GM19395 (cell line): ENCODE results near the gene CPT1B.
"Not testable (repeated sequence)": the region's sequence is repeated elsewhere in the genome, so short reads cannot be mapped to it uniquely, and the experiment has no call there.

Experiments used
- ATAC-seq: cut with Tn5 transposase; IDR thresholded peaks from one replicate; pipeline ENCODE4 v1.9.1; 2021; ENCODE audit warnings: mild to moderate bottlenecking, moderate library complexity; ENCODE audit not compliant: unreplicated experiment

The CPT1B gene

DNA sequence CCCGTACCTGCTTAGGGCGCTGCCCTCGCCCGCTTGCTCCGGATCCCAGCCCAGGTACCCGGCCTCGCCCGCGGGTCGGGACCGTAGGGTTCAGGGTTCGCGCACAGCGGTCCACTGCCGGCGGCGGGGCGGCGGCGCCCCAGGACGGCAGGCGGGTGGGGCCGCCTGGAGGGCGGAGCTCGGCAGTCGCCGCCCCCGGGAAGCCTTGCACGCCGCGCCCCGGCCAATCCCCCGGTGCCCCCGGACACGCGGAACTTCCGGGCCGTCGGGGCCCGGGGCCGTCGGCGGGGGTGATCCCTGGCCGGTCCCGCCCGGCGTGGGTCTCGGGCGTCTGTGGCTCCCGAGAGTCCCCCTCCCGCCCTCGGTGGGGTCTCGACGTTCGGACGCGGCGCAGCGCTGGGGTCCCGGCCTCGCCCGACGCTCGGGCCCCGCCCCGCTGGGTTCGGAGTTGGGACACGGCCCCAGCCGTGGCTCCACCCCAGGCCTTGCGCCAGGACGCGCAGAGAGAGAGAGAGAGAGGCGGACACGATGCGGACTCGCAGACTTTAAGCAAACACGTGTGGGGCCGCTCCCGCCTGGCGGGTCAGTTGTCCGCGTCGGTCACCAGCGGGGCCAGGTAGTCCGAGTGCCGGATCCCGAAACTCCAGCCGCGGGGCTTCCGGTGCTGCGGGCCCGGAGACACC, 48.2 kb downstream of the CPT1B start, which contains the start of gene TYMP:
Gene TYMP (minus strand): TSS at position 116 of the 683 bp plus-strand sequence. CDS start 303 bp downstream, outside the sequence.
- ATAC-seq = no peak

DNA sequence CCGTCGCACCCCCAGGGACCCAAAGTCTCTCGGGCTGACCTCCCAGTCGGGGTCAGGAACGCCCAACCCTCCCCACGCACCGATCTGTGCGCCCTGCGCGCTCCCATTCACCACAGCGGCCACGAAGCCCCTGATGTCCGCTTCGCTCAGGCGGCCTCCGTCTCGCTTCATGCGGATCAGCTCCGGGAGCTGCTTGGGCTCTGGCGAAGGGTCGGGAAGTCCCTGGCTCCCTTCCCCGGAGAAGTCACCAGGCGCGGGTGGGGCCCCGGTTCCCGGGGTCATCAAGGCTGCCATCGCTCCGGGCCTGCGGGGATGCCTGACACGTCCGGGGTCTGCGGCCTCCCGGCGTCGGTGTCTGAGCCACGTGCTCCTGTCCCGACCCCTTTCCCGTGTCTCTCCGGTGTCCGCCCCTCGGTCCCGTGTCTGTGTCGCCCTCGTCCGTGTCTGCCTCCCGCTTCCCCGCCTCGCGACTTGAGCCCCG, 48.8 kb downstream of the CPT1B start:
- no peak for ATAC-seq

DNA sequence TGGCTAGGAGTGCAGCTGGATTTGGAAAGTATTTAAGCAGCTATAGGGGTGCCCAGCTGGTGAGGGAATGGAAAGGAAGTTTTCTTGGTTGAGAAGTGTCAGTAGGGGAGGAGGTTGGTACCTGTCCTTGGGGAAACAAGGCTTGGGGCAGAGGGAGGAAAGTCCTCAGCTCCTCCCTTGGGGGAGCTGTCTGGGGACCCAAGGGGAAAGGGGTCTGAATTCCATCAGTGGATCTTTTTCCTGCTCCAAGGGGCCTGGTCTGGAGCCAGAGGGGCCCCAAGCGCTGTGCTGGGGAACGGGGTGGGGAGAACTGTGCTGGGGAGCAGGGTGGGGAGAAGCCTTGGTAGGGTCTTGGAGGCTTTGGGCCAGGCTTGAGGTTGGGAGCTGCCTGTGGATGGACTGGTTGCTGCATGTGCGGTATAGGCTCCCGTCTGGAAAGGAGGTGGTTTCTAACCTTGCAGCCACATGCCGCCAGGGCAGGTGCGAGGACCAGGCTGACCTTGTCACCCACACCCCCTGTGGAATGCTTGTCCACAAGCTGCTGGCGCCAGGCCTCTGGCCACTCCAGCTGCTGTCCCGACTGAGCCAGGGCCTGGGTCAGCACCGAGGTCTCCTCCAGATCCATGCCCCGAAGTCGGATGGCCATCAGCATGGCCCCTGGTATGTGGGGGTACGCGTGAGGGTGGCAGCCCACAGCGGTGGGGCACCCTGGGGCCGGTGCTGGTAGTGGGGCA, 49.4 kb downstream of the CPT1B start:
- ATAC-seq = no peak

DNA sequence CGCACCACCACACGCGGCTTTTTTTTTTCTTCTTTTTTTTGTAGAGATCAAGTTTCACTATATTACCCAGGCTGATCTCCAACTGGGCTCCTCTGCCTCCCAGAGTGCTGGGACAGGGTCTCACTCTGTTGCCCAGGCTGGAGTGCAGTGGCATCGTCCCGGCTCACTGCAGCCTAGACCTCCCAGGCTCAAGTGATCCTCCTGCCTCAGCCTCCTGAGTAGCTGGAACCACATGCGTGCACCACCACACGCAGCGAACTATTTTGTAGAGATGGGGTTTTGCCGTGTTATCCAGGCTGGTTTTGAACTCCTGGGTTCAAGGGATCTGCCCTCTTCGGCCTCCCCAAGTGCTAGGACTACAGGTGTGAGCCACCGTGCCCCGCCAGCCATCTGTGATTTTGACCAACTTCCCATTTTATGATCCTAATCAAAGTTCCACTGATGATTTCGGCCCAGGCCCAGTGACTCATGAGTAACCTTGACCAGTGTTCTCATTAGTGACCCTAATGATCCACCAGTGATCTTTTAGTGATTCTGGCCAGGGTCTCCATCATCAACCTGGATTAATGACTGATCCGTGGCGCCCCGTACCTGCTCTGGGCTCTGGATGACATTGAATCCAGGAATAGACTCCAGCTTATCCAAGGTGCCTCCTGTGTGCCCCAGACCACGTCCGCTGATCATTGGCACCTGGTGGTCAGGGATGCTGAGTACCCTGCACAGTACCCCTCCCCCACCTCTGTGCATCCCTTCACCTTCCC, 50.1 kb downstream of the CPT1B start:
- no peak for ATAC-seq

DNA sequence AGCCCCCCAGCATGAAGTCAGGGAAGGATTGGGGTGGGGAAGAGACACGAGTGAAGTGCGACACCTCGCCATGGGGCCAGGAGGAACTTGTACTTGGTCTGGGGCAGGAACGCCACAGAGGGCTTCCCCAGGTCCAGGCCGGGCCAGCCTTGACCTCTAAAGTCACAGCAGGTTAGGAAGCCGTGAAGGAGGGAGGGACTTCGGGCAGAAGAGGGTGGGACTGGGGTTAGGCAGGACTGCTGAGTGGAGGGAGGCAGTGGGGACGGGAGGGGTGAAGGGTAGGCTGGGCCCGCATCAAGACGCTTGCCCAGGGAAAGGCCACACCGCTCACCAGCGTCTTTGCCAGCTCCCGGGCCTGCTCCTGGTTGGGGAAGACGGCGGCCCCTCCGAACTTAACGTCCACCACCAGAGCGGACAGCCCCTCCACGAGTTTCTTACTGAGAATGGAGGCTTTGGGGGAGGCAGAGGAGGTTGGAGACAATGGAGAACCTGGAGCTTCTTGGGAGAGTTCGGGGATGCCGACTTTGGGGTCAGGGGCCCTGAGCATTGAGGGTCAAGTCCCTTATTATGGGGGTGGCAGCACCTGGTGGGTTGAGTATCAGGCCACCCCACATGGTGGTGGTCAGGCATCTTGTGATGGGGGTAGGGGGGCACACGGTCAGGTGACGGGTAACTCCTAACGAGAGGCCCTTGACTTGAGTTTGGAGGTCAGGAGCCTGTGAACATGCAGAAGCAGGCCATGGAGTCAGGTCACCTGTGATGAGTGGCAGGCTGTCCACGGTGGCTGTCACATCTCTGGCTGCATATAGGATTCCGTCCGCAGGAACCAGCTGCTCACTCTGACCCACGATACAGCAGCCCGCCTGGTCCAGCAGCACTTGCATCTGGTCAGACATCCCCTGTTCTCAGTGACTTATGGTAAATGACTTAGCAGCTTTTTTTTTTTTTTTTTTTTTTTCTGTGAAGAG, 51.1 kb downstream of the CPT1B start:
- ATAC-seq = no peak

DNA sequence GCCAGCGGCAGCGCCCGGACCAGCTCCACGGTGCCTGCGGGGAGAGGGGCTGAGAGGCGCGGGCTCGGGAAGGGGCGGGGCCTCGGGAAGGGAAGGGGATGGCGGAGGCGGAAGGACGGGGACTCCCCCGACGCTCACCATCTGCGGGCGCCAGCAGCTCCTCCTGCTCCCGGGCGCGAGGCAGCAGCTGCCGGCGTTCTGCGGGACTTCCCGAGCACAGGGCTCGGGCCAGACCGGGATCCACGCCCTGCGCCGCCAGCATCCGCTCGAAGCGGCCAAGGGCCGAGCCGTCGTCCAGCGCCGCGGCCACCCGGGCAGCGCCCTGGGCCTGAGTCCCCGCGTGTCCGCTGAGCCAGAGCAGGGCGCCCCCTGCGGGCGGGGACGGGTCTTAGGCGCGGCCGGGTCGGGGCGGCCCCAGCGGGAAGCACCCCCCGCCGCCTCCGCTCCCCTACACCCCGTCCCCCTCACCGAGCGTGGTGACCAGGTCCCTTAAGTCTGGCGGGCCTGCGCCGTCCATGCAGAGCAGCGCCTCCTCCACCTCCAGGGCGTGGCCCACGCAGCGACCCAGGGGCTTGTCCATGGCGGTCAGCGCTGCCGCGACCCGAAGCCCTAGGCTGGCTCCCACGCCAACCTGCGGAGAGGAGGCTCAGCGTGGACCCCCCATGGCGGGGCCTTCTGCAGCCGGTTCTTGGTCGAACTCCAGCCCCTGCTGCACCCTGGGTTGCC, 52.0 kb downstream of the CPT1B start:
- peak; percentile 40 for ATAC-seq

DNA sequence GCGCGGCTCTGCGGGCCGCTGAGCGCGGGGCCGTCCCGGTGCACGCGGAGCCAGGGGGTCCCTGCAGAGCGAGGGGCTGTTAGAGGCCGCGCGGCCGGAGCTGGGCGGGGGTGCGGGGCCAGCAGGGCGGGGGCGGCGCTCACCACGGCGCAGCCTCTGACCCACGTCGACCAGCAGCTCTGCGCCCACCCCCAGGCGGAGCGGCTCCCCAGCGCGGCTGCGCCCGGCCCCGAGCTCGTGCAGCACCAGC, 52.4 kb downstream of the CPT1B start:
- peak; percentile 9 for ATAC-seq

DNA sequence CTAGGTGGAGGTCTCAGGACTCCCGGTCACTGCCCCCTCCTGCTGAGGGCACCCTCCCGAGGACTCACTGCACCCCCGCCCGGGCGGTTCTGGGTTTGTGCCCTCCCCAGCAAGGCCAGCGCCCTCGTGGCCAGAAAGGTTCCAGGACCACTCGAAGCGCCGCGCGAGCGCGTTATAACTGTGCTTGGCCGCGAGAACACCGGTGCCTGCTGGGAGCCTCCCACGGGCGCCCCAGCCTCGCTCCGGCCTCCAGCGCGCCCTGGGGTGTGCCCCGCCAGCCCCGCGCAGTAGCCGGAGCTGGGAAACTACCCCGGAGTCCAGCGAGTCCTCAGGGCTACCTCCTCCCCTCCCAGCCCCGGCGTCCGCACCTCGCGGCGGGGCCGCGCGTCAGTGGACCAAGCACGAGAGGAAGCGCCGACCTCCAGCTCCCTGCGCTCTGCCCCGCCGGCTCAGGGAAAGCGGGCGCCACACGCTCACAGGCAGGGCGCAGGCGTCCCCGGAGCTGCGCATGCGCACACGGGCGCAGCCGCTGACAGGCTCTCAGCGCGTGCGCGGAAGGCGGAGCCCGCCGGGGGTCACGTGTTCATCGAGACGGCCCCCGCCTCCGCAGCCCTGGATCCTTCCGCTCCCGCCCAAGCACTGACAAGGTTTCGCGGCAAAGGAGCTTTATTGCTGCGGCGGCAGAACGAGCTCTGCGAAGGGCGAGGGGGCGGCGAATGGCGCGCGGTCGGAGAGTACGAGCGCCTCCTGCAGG, 52.9 kb downstream of the CPT1B start, which contains the start of gene SCO2:
Gene SCO2 (minus strand): TSS at position 495 of the 754 bp plus-strand sequence. CDS start 1,187 bp downstream, outside the sequence.
- peak; percentile 42 for ATAC-seq

DNA sequence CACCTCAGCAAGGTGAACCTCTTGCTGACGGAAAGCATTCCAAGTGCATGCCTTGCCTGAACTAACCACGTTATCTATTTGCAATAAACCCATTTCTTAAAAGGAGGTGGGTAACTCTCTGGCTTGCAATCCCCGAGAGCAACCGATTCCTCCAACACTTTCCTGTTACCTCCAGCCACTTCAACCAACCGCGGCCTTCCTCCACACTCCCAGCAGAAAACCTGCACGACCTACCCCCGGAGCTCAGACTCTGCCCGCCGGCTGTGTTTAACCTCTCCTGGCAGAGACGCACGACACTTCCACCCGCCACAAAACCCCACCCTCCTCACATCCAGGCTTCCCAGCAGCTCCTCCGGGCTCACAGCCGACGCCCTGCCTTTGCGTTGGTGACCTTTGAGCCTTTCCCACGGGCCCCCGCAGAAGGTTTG, 53.5 kb downstream of the CPT1B start:
- ATAC-seq = no peak

DNA sequence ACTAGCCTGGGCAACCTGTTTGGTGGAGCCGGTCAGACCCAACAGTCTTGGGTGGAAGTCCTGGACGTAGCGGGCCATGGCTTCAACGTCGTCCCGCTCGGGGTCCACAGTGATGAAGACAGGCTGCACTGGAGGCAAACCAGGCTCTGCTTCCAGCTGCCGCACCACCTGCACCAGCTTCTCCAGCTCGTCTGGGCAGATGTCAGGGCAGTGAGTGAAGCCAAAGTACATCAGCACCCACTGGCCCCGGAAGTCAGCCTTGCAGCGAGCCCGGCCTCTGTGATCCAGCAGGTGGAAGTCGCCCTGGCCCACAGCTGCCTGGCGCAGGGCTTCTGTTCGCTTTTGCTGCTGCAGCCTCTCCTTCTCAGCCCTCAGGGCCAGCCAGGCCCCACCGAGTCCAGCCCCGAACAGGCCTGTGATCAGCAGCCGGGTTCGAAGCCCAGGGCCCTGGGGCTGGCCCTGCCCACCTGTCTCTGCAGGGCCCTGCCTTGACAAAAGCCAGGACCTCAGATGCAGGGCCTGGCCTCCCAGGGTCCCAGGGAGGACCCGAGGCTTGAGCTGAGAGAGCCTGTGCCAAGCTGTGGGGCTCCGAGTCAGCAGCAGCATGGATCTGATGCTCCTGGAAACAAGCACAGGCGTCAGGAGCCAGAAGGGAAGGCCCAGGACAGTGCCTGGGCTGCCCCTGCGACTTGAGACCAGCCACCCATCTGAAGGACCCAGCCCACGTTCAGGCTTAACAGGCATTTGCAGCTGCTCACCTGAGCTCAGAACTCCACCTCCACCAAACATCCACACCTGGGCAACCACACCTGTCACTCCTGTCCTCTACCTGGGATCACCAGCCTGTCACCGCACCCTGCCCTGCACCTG, 54.2 kb downstream of the CPT1B start:
- no peak for ATAC-seq

DNA sequence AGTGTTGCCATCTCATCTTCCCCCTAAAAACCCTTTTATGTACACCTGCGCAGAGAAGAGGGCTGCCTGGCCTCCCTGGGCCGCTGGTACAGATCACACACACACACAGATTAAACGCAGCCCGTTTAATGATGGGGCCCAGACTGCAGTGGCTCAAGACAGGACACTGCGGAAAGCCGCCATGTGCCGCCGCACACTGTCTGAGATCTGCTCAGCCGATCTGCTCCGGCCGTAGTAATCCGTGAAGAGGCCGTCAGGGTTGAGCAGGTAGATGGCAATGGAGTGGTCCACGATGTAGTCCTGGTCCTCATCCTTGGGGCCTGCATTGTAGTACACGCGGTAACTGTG, 54.8 kb downstream of the CPT1B start:
- ATAC-seq = no peak

DNA sequence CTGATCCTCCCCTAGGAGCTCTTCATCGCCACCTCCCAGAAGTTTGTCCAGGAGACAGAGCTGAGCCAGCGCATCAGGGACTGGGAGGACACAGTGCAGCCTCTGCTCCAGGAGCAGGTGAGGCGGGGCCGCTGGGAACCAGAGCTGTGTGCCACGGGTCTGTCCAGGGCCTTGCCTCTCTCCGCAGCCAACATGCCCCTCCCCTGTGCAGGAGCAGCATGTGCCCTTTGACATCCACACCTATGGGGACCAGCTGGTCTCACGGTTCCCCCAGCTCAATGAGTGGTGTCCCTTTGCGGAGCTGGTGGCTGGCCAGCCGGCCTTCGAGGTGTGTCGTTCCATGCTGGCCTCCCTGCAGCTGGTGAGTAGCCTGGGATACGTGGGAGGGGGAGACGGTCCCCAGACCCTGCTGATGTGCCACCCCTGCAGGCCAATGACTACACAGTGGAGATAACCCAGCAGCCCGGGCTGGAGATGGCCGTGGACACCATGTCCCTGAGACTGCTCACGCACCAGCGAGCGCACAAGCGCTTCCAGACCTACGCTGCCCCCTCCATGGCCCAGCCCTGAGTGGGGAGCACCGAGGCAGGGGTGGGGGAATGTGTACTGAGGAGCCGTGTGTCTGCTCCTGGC, 55.3 kb downstream of the CPT1B start:
- no peak for ATAC-seq

DNA sequence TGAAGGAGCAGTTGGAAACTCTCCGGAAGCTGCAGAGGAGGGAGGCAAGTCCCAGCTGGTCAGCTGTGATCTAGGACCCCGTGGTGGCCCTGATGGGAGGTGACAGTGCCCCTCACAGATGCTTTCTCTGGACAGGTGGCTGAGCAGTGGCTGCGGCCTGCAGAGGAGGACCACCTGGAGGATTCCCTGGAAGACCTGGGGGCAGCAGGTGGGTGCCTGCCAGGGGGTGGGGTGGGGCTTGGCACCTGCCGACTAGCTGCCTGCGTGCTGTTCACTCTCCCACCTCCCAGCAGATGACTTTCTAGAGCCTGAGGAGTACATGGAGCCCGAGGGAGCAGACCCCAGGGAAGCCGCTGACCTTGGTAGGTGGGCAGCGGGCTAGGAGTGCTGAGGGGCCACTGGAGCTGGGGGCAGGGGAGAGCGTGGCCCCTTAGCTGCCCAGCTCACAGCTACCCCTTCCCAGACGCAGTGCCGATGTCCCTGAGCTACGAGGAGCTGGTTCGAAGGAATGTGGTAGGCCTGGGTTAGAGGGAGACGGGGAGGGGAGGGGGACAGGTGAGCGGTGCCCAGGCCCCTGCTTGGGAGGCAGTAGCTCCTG, 55.9 kb downstream of the CPT1B start:
- no peak for ATAC-seq

DNA sequence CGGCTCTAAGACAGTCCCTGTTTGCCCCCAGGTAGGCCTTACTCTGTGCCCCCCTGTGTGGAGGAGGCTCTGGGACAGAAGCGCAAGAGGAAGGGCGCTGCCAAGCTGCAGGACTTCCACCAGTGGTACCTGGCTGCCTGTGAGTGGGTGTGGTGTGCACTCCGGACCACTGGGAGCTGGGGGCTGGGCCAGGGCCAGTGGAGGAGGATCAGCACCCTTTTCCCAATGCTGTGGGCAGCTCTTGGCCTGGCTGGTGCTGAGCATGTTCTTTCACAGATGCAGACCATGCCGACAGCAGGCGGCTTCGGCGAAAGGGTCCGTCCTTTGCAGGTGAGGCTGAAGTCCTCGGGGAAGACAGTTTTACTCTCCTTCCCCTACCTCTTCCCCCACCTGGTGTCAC, 56.5 kb downstream of the CPT1B start:
- ATAC-seq = no peak

DNA sequence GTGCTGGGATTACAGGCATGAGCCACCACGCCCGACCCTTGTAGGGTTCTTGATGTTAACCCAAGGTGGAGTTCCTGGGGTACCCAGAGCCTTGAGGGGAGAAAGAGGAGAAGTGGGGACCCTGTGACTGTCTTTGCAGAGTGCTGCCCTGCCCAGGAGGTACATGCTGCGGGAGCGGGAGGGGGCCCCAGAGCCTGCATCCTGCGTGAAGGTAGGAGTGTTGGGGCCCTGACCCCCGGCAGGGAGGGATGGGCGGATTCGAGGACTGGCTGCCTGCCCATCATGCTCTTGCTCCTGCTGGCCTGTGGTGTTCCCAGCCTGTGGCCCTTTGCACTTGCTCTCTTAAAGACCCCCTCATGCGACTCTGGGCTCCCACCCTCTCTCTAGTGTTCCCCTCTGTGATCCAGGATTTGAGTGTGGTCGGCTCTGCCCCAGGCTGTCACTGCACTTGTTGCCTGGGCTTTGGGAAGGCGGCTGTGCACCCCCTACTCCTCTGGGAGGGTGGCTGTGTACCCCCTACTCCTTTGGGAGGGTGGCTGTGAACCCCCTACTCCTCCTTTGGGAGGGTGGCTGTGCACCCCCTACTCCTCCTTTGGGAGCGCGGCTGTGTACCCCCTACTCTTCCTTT, 57.3 kb downstream of the CPT1B start:
- no peak for ATAC-seq

DNA sequence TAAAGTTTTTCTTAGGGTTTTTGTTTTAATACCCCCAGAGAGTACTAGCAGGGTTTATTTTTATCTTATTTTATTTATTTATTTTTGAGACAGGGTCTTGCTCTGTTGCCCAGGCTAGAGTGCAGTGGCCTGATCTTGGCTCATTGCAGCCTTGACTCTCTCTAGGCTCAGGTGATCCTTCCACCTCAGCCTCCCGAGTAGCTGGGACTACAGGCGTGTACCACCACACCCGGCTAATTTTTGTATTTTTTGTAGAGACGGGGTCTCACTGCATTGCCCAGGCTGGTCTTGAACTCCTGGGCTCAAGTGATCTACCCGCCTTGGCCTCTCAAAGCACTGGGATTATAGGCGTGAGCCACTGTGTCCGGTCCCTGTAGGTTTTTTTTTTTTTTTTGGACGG, 58.0 kb downstream of the CPT1B start:
- not testable (repeated sequence) for ATAC-seq

DNA sequence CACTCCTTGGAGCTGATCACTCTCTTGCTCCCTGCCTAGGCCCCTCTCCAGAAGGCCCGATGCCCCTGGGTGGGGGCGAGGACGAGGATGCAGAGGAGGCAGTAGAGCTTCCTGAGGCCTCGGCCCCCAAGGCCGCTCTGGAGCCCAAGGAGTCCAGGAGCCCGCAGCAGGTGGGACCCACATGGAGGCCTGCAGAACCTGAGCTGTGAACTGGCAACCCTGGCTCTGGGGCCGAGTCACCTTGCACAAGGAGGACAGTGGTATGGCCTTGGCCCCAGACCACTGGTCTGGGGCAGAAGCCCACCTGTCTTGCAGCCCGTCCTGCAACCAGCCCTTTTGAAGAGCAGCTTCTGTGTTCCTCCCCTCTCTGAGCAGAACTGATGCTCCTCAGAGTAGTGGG, 59.1 kb downstream of the CPT1B start:
- ATAC-seq = no peak
